Measurements from ENCODE around the gene CNDP1.

GRCh38 chr18:74622072-74622471 lies 87.8 kb downstream of the CNDP1 start:
- TF ChIP-seq, protein P1, sequence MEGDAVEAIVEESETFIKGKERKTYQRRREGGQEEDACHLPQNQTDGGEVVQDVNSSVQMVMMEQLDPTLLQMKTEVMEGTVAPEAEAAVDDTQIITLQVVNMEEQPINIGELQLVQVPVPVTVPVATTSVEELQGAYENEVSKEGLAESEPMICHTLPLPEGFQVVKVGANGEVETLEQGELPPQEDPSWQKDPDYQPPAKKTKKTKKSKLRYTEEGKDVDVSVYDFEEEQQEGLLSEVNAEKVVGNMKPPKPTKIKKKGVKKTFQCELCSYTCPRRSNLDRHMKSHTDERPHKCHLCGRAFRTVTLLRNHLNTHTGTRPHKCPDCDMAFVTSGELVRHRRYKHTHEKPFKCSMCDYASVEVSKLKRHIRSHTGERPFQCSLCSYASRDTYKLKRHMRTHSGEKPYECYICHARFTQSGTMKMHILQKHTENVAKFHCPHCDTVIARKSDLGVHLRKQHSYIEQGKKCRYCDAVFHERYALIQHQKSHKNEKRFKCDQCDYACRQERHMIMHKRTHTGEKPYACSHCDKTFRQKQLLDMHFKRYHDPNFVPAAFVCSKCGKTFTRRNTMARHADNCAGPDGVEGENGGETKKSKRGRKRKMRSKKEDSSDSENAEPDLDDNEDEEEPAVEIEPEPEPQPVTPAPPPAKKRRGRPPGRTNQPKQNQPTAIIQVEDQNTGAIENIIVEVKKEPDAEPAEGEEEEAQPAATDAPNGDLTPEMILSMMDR (IDR thresholded peaks at IDR 0.05): no peak
- no peak for TF ChIP-seq POLR2A (IDR thresholded peaks at IDR 0.05)
